ENCODE results near the gene UGT1A5. TPM values are rescaled to one million over a fixed set of nuclear protein-coding genes. Genes with fewer than 3 reads are reported as not detected.

Gene UGT1A5
- not detected for polyA plus RNA-seq (2012; ENCODE audit: missing spikeins)

GRCh38 chr2:233712611-233713261 is at the start of gene UGT1A5:
Gene UGT1A5 (plus strand): TSS chr2:233712907. CDS start chr2:233712992, 85 bp downstream.
- no peak for TF ChIP-seq POLR2AphosphoS5 (IDR thresholded peaks at IDR 0.05; ENCODE audit: low read depth, low read length)
- TF ChIP-seq POLR2A (IDR thresholded peaks at IDR 0.05; ENCODE audit: low read depth, low read length) = no peak
- TF ChIP-seq TAF1 (IDR thresholded peaks at IDR 0.05; ENCODE audit: borderline replicate concordance, low read depth, low read length) = no peak
- DNase-seq (ENCODE audit: insufficient read length) = no peak
- FAIRE-seq = no peak

DNA sequence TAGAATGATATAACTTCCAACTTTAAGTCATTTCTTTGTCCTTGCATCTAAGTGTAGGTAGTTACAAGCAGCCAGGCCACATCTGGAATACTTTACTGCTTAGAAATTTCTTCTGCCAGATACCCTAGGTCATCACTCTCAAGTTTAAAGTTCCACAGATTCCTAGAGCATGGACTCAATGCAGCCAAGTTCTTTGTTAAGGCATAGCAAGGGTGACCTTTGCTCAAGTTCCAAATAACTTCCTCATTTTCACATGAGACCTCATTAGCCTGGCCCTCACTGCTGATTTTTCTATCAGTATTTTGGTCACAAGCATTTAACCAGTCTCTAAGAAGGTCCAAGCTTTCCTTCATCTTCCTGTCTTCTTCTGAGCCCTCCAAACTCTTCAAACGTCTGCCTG is 48.8 kb upstream of the UGT1A5 start:
- no peak for FAIRE-seq
- TF ChIP-seq TAF1 (IDR thresholded peaks at IDR 0.05; ENCODE audit: borderline replicate concordance, low read depth, low read length) = no peak
- TF ChIP-seq POLR2A (IDR thresholded peaks at IDR 0.05; ENCODE audit: low read depth, low read length) = no peak
- no peak for TF ChIP-seq POLR2AphosphoS5 (IDR thresholded peaks at IDR 0.05; ENCODE audit: low read depth, low read length)
- no peak for DNase-seq (ENCODE audit: insufficient read length)

GRCh38 chr2:233668605-233669260 is 44.0 kb upstream of the UGT1A5 start:
- DNase-seq (ENCODE audit: insufficient read length) = no peak
- TF ChIP-seq TAF1 (IDR thresholded peaks at IDR 0.05; ENCODE audit: borderline replicate concordance, low read depth, low read length) (no peak), POLR2AphosphoS5 (IDR thresholded peaks at IDR 0.05; ENCODE audit: low read depth, low read length) (no peak), POLR2A (IDR thresholded peaks at IDR 0.05; ENCODE audit: low read depth, low read length) (no peak)
- FAIRE-seq = no peak

GRCh38 chr2:233671290-233672161 is 41.2 kb upstream of the UGT1A5 start, which contains the start of gene UGT1A9:
Gene UGT1A9 (plus strand): TSS chr2:233671898. CDS start chr2:233671935, 37 bp downstream.
- DNase-seq (ENCODE audit: insufficient read length) = no peak
- no peak for FAIRE-seq
- TF ChIP-seq TAF1 (IDR thresholded peaks at IDR 0.05; ENCODE audit: borderline replicate concordance, low read depth, low read length) (no peak), POLR2A (IDR thresholded peaks at IDR 0.05; ENCODE audit: low read depth, low read length) (no peak), POLR2AphosphoS5 (IDR thresholded peaks at IDR 0.05; ENCODE audit: low read depth, low read length) (no peak)

DNA sequence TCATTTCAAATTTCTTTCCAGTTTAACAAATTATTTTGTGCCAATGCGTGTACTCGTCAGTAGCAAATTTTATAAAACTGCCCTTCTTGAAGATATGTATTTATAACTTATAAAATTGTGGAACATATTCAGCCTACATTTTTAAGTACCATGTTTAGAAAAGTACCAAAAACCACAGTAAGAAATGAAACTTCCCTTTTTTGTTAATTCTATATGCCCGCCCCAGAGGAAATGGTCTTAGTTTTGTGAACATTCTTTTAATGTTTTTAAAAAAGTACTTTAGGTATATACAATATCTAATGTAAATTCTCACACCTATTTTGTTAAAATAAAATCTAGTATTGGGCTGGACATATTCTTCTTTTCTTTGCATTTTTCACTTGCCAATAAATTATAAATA is 39.8 kb upstream of the UGT1A5 start:
- TF ChIP-seq POLR2AphosphoS5 (IDR thresholded peaks at IDR 0.05; ENCODE audit: low read depth, low read length) (no peak), TAF1 (IDR thresholded peaks at IDR 0.05; ENCODE audit: borderline replicate concordance, low read depth, low read length) (no peak), POLR2A (IDR thresholded peaks at IDR 0.05; ENCODE audit: low read depth, low read length) (no peak)
- DNase-seq (ENCODE audit: insufficient read length) = no peak
- no peak for FAIRE-seq

DNA sequence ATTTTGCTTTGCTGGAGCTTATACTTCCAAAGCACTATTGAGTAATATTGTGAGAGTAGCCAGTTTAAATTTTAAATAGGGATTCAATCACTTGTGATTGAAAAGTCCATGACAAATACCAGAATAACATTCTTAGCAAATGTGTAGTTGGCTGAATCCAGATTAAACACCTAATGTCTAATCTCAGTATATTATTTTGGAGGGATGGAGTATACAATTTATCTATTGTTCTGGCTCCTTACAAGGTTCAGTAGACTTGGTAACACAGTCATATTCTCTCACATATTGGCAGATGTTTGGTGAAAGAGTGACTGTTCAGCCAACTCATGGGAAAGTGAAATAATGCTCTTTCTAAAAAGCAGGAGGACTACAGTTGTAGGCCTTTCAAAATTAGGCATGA is 38.8 kb upstream of the UGT1A5 start:
- TF ChIP-seq TAF1 (IDR thresholded peaks at IDR 0.05; ENCODE audit: borderline replicate concordance, low read depth, low read length) (no peak), POLR2AphosphoS5 (IDR thresholded peaks at IDR 0.05; ENCODE audit: low read depth, low read length) (no peak), POLR2A (IDR thresholded peaks at IDR 0.05; ENCODE audit: low read depth, low read length) (no peak)
- DNase-seq (ENCODE audit: insufficient read length) = no peak
- no peak for FAIRE-seq

DNA sequence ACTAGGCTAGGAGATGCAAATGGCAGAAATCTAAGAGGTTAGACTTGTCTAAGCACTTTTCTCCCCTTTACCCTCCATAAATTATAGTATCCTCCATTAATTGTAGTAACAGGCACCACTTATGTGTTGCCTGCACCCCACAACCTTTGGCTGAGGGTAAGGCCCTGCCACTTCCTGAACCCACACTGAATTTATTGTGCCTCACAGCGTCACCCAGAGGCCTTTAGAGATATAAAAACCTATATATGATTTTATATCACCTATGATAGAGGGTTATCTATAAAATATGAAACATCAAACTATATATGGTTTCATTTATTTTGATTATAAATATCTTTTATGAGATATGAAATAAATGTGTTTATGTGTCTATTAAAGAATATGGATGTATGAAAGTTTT is 38.4 kb upstream of the UGT1A5 start:
- DNase-seq (ENCODE audit: insufficient read length) (no peak), FAIRE-seq (no peak)
- TF ChIP-seq POLR2AphosphoS5 (IDR thresholded peaks at IDR 0.05; ENCODE audit: low read depth, low read length) = no peak
- no peak for TF ChIP-seq POLR2A (IDR thresholded peaks at IDR 0.05; ENCODE audit: low read depth, low read length)
- TF ChIP-seq TAF1 (IDR thresholded peaks at IDR 0.05; ENCODE audit: borderline replicate concordance, low read depth, low read length) = no peak

- no peak for DNase-seq (ENCODE audit: insufficient read length)
- FAIRE-seq = no peak
- TF ChIP-seq POLR2A (IDR thresholded peaks at IDR 0.05; ENCODE audit: low read depth, low read length) (no peak), TAF1 (IDR thresholded peaks at IDR 0.05; ENCODE audit: borderline replicate concordance, low read depth, low read length) (no peak)
Observed at GRCh38 chr2:233674995-233675394, 37.7 kb upstream of the UGT1A5 start.

GRCh38 chr2:233676046-233676445 is 36.7 kb upstream of the UGT1A5 start:
- FAIRE-seq (no peak), DNase-seq (ENCODE audit: insufficient read length) (no peak)
- TF ChIP-seq POLR2A (IDR thresholded peaks at IDR 0.05; ENCODE audit: low read depth, low read length) = no peak
- no peak for TF ChIP-seq POLR2AphosphoS5 (IDR thresholded peaks at IDR 0.05; ENCODE audit: low read depth, low read length)
- TF ChIP-seq TAF1 (IDR thresholded peaks at IDR 0.05; ENCODE audit: borderline replicate concordance, low read depth, low read length) = no peak

DNA sequence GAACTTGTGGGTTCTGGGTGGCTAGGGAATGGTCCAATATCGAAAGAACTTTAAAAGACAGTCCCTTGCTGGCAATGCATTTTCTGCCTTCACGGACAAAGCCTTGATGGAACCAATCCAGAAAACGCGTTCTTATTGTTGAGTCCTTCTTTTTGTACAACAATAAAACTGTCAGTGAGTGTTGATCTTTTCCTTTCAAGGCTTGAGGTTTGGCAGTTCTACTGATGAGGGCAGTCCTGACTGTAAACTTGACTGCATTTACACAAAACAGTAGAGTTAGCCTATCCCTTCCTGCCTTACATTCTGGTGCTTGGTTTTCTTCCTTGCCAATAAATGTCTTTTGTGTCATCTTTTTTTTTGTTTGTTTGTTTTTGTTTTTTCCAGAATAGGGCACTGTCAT is 33.5 kb upstream of the UGT1A5 start:
- DNase-seq (ENCODE audit: insufficient read length) (no peak), FAIRE-seq (no peak)
- TF ChIP-seq POLR2AphosphoS5 (IDR thresholded peaks at IDR 0.05; ENCODE audit: low read depth, low read length) = no peak
- no peak for TF ChIP-seq POLR2A (IDR thresholded peaks at IDR 0.05; ENCODE audit: low read depth, low read length)
- no peak for TF ChIP-seq TAF1 (IDR thresholded peaks at IDR 0.05; ENCODE audit: borderline replicate concordance, low read depth, low read length)

DNA sequence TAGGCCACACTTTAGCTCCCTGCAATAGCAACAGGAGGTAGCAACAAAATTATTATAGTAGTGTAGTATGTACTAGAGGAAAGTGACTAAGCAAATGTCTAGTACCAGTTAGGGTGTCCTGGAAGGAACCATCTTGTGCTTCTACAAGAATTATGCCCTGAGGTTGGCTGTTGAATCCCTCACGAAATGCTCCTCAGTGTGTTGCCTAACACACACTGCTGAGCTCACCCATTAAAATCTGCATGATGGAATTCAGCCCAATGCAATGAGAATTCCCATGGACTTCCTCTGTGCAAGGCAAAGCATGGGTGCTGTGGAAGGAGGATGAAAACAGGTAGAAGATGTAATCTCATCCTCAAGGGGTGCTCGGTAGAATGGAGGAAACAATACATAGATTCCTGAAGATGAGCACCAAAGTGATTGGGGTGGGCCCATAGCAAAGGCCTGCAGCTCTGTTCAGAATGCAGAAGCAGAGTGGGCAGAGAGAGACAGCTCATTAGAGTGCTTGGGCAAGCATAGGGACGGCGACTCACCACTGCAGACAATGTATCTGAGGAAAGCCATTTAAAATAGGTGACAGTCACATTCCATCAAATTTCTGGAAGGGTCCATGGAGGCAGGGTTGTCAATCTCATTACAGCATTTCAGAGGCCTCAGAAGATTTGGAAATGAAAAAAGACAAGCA is 32.2 kb upstream of the UGT1A5 start:
- no peak for FAIRE-seq

More for the DNA sequence above, 32.2 kb upstream of the UGT1A5 start:
- no peak for TF ChIP-seq TAF1 (IDR thresholded peaks at IDR 0.05; ENCODE audit: borderline replicate concordance, low read depth, low read length)
- TF ChIP-seq POLR2A (IDR thresholded peaks at IDR 0.05; ENCODE audit: low read depth, low read length) = no peak
- no peak for TF ChIP-seq POLR2AphosphoS5 (IDR thresholded peaks at IDR 0.05; ENCODE audit: low read depth, low read length)
- no peak for DNase-seq (ENCODE audit: insufficient read length)
